Liver (tissue), 9 donors: ENCODE data around the gene LRRC53. TPM values are rescaled to one million over a fixed set of nuclear protein-coding genes. Genes with fewer than 3 reads are reported as not detected.

Experiments
- DNase-seq: peaks from one replicate; pipeline ENCODE4 v3.0.0-alpha.2; 2017; ENCODE audit warnings: low spot score
- H3K27ac ChIP-seq, 2 donors: one replicate each; pipeline ENCODE4 v1.7.0; 2013; ENCODE audit warnings: inconsistent platforms in 2 of 2, low read length in 2 of 2, control low read depth in 1 of 2, low read depth in 1 of 2, mild to moderate bottlenecking in 1 of 2
- H3K27me3 ChIP-seq, 4 donors: one replicate each; pipeline versions ENCODE4 v1.6.1 to v1.7.0; 2013; ENCODE audit warnings: low read length in 3 of 4, inconsistent platforms in 1 of 4, mild to moderate bottlenecking in 1 of 4, moderate library complexity in 1 of 4; ENCODE audit not compliant: control insufficient read depth in 4 of 4, insufficient read depth in 4 of 4
- H3K36me3 ChIP-seq, 4 donors: one replicate each; pipeline versions ENCODE4 v1.6.1 to v1.7.0; 2013; ENCODE audit warnings: low read length in 3 of 4, mild to moderate bottlenecking in 3 of 4, low read depth in 1 of 4, moderate library complexity in 1 of 4; ENCODE audit not compliant: control insufficient read depth in 4 of 4, insufficient read depth in 3 of 4
- H3K4me1 ChIP-seq, 4 donors: one replicate each; pipeline versions ENCODE4 v1.6.1 to v1.7.0; 2013; ENCODE audit warnings: low read length in 3 of 4, mild to moderate bottlenecking in 3 of 4, moderate library complexity in 1 of 4; ENCODE audit not compliant: control insufficient read depth in 4 of 4, insufficient read depth in 4 of 4
- H3K4me3 ChIP-seq, 3 donors: one replicate each; pipeline versions ENCODE4 v1.6.1 to v1.7.0; 2013; ENCODE audit warnings: low read length in 3 of 3, control low read depth in 1 of 3, low read depth in 1 of 3, mild to moderate bottlenecking in 1 of 3
- H3K9ac ChIP-seq, 2 donors: one replicate each; pipeline ENCODE4 v1.7.0; 2013; ENCODE audit warnings: low read length in 2 of 2, mild to moderate bottlenecking in 2 of 2, moderate library complexity in 2 of 2, control low read depth in 1 of 2, low read depth in 1 of 2
- H3K9me3 ChIP-seq, 4 donors: one replicate each; pipeline versions ENCODE4 v1.6.1 to v1.7.0; 2013; ENCODE audit warnings: low read length in 3 of 4; ENCODE audit not compliant: control insufficient read depth in 4 of 4
- EGR1 ChIP-seq, 2 donors: IDR thresholded peaks; 2 replicates each; pipeline ENCODE4 v1.6.1; 2016 to 2018; ENCODE audit warnings: antibody characterized with exemption in 2 of 2, low read depth in 2 of 2
- FOXA1 ChIP-seq: IDR thresholded peaks from 2 replicates; pipeline ENCODE4 v1.6.1; 2016; ENCODE audit warnings: antibody characterized with exemption
- FOXA2 ChIP-seq: IDR thresholded peaks from 2 replicates; pipeline ENCODE4 v1.6.1; 2016; ENCODE audit warnings: antibody characterized with exemption
- GABPA ChIP-seq, 2 donors: IDR thresholded peaks in 1 of 2; conservative IDR thresholded peaks in 1 of 2; 2 replicates each; pipeline ENCODE4 v1.6.1; 2016; ENCODE audit warnings: antibody characterized with exemption in 2 of 2, mild to moderate bottlenecking in 1 of 2, moderate library complexity in 1 of 2
- HNF4A ChIP-seq, 2 donors: conservative IDR thresholded peaks; 2 replicates each; pipeline ENCODE4 v1.6.1; 2016; ENCODE audit warnings: antibody characterized with exemption in 2 of 2, mild to moderate bottlenecking in 2 of 2
- HNF4G ChIP-seq: IDR thresholded peaks from 2 replicates; pipeline ENCODE4 v1.6.1; 2016; ENCODE audit warnings: antibody characterized with exemption
- JUND ChIP-seq, 2 donors: IDR thresholded peaks; 2 replicates each; pipeline ENCODE4 v1.6.1; 2016; ENCODE audit warnings: antibody characterized with exemption in 2 of 2
- NR2F2 ChIP-seq: IDR thresholded peaks from 2 replicates; pipeline ENCODE4 v1.6.1; 2016; ENCODE audit warnings: antibody characterized with exemption
- RAD21 ChIP-seq, 2 donors: IDR thresholded peaks; 2 replicates each; pipeline ENCODE4 v1.6.1; 2016; ENCODE audit warnings: antibody characterized with exemption in 2 of 2, mild to moderate bottlenecking in 2 of 2
- RXRA ChIP-seq, 2 donors: IDR thresholded peaks; 2 replicates each; pipeline ENCODE4 v1.6.1; 2017 to 2018; ENCODE audit warnings: antibody characterized with exemption in 2 of 2, mild to moderate bottlenecking in 1 of 2
- SP1 ChIP-seq: IDR thresholded peaks from 2 replicates; pipeline ENCODE4 v1.6.1; 2018; ENCODE audit warnings: antibody characterized with exemption, mild to moderate bottlenecking
- TAF1 ChIP-seq: conservative IDR thresholded peaks from 2 replicates; pipeline ENCODE4 v1.6.1; 2016; ENCODE audit warnings: antibody characterized with exemption, mild to moderate bottlenecking
- YY1 ChIP-seq: IDR thresholded peaks from 2 replicates; pipeline ENCODE4 v1.6.1; 2016; ENCODE audit warnings: antibody characterized with exemption, mild to moderate bottlenecking
- WGBS: extraction: QIAGEN DNeasy Blood & Tissue Kit; methylation state at CpG from one replicate; pipeline ENCODE4 v1.1.7; 2013; 5-methylcytosine and 5-hydroxymethylcytosine counted together
- polyA plus RNA-seq, 2 donors: library from polyadenylated mRNA; stranded (reverse) in 1 of 2; unstranded in 1 of 2; fragments of 200-250 nt in 1 of 2; fragments of >200 nt in 1 of 2; fragmentation: Nextera tagmentation in 1 of 2; extraction: Ambion mirVana in 1 of 2; gene quantifications; one replicate each; pipeline versions ENCODE4 v1.2.1 to v1.2.3, GENCODE V29; 2013 to 2015
- total RNA-seq, 2 donors: library from RNA; depleted of rRNA; stranded (reverse); fragments of >200 nt; gene quantifications; one replicate each; pipeline ENCODE4 v1.2.3, GENCODE V29; 2014
- TF ChIP-seq, protein P1 (sequence below): fragments of 150-350 bp; IDR thresholded peaks from 2 replicates; pipeline ENCODE4 v1.5.1; 2017; ENCODE audit warnings: improper control_type of control experiment, low read depth, low read length; ENCODE audit not compliant: missing input control
- TF ChIP-seq, protein P2 (sequence below): IDR thresholded peaks from 2 replicates; pipeline ENCODE4 v1.6.1; 2016; ENCODE audit warnings: antibody characterized with exemption
- TF ChIP-seq, protein P3 (sequence below): IDR thresholded peaks from 2 replicates; pipeline ENCODE4 v1.6.1; 2016; ENCODE audit warnings: antibody characterized with exemption
- TF ChIP-seq, protein P4 (sequence below): IDR thresholded peaks from 2 replicates; pipeline ENCODE4 v1.6.1; 2016; ENCODE audit warnings: antibody characterized with exemption
- TF ChIP-seq, protein P5 (sequence below): IDR thresholded peaks from 2 replicates; pipeline ENCODE4 v1.6.1; 2016; ENCODE audit warnings: antibody characterized with exemption, mild to moderate bottlenecking
- donor health status: healthy.
- donor health status: healthy.
- donor health status: healthy.
- donor health status: healthy.
- donor health status: healthy.

The LRRC53 gene, protein sequence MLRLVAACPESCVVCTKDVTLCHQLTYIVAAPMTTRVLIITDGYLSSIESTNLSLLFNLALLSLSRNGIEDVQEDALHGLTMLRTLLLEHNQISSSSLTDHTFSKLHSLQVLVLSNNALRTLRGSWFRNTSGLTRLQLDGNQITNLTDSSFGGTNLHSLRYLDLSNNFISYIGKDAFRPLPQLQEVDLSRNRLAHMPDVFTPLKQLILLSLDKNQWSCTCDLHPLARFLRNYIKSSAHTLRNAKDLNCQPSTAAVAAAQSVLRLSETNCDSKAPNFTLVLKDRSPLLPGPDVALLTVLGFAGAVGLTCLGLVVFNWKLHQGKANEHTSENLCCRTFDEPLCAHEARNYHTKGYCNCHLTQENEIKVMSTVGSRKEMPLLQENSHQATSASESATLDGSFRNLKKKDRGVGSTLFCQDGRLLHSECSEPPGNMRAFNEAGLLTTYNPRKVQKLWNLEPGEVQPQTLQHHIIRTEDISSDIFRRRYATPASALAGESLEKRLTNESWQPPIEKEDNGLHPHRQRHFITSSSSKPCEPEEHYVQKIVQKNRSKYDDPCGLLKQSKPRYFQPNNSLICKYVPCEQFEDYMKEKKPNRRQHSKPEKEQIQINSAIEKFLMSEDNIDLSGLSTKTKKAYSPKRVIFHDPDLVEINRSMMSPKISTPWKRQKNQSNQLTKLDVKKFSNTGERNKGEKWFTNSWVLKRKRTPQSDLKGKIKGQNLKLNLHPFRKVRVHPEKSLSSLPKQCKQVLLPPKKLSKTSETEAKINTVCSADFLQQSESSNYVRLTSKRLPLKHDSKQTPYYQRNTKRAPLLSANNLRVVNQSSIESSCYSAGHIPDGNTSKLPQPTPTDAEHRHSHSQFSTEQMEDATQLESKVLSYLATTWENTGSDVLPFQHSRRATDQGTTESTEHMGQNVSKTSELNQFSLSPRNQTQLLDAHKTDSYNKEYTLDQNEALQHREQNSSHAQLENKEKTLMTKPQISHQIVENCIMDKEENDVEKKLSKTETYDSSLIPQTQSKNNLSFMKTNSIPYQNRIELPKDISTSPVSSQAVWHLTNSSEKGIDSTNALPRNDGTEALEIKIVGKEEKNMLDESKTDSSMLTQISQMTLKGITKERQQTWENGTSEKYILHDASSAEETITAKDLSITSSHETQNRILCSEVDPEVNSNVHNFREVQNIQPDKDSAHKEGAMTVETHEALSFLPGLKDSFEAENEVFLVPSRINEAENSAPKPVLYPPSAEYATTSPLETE
- total RNA-seq = not detected
- not detected for polyA plus RNA-seq

DNA sequence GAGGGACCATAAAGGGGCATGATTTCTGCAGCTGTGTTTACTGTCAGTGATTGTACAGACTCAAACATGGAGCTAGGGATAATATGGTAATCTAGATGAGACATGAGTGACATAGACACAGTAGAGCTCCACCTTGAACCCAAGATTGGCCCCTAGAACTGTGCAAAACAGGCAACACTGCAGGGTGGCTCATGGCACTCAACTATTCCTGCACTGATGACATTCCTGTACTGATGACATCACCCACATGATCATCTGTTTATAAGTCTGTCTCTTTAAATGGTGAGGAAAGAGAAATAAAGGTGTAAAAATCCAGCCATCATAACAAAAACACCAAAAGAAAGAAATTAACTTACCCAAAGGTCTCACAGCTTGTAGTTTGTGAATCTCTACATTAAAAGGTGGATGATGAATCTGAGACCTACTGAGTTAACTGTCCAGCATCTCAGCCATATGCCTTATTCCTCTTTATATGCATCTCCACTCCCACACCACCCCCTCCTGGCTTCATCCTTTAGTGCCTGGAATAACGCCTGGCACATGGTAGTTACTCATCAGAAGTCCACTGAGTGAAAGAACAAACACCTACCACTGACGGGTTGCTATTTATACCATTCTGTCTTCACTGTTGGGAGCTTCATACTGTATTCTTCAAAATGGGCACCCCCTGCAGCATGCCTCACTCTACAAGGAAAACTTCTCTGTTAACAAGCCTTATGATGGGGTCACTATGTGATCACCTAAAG is at the start of gene LRRC53:
Gene LRRC53 (minus strand): TSS at position 442 of the 746 bp plus-strand sequence. CDS start 29,262 bp downstream, outside the sequence.
- Histone ChIP-seq H3K27me3 (peaks cover 0 to 8% (median 0%) of the 10 kb centered on the region in 4 donors), H3K9me3 (no peaks in the 10 kb centered on the region), H3K36me3 (no peaks in the 10 kb centered on the region), H3K4me3 (no peak within 1 kb of the TSS), H3K9ac (no peak within 1 kb of the TSS), H3K27ac (no peak within 1 kb of the TSS), H3K4me1 (no peaks in the 10 kb centered on the region)
- 53% methylated on average over 2 of the region's 2 CpGs for whole genome bisulfite sequencing
- no peak for DNase-seq
- TF ChIP-seq EGR1 (IDR thresholded peaks at IDR 0.05; ENCODE audit: low read depth in 2 of 2) (no peak), FOXA1 (no peak)

DNA sequence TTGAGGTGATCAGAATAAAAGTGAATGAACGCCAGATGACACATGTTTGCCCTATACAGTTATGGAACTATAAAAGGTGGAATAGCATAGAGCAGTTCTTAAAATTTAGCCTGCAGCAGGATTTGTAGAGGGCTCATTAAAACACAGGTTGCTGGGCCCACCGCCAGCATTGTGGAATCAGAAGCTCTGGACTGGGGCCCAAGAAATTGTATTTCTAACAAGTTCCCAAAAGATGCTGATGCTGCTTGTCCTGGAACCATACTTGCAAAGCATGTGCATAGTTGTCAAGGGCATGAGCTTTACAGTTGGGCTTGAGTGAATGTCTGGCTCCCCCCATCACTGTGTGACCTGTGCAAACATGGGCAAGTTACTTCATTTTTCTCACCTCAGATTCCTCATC is 37.5 kb upstream of the LRRC53 start:
- no peak overlapping the region for H3K27ac ChIP-seq
- no peaks in the 10 kb centered on the region for H3K4me1 ChIP-seq
- H3K9ac ChIP-seq = no peak overlapping the region
- H3K36me3 ChIP-seq = no peaks in the 10 kb centered on the region
- TF ChIP-seq NR2F2 (no peak), RXRA (IDR thresholded peaks at IDR 0.05) (no peak), HNF4A (conservative IDR thresholded peaks at IDR 0.05) (no peak), RAD21 (IDR thresholded peaks at IDR 0.05) (no peak), TAF1 (no peak), YY1 (no peak), GABPA (IDR thresholded peaks at IDR 0.05 in 1 of 2, conservative IDR thresholded peaks at IDR 0.05 in 1 of 2) (no peak), SP1 (no peak), FOXA1 (no peak), JUND (IDR thresholded peaks at IDR 0.05) (no peak), EGR1 (IDR thresholded peaks at IDR 0.05; ENCODE audit: low read depth in 2 of 2) (no peak), FOXA2 (no peak), HNF4G (no peak)
- TF ChIP-seq, protein P1, sequence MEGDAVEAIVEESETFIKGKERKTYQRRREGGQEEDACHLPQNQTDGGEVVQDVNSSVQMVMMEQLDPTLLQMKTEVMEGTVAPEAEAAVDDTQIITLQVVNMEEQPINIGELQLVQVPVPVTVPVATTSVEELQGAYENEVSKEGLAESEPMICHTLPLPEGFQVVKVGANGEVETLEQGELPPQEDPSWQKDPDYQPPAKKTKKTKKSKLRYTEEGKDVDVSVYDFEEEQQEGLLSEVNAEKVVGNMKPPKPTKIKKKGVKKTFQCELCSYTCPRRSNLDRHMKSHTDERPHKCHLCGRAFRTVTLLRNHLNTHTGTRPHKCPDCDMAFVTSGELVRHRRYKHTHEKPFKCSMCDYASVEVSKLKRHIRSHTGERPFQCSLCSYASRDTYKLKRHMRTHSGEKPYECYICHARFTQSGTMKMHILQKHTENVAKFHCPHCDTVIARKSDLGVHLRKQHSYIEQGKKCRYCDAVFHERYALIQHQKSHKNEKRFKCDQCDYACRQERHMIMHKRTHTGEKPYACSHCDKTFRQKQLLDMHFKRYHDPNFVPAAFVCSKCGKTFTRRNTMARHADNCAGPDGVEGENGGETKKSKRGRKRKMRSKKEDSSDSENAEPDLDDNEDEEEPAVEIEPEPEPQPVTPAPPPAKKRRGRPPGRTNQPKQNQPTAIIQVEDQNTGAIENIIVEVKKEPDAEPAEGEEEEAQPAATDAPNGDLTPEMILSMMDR = no peak
- TF ChIP-seq, protein P2, sequence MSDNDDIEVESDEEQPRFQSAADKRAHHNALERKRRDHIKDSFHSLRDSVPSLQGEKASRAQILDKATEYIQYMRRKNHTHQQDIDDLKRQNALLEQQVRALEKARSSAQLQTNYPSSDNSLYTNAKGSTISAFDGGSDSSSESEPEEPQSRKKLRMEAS = no peak
- TF ChIP-seq, protein P3, sequence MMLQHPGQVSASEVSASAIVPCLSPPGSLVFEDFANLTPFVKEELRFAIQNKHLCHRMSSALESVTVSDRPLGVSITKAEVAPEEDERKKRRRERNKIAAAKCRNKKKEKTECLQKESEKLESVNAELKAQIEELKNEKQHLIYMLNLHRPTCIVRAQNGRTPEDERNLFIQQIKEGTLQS = no peak
- TF ChIP-seq, protein P4, sequence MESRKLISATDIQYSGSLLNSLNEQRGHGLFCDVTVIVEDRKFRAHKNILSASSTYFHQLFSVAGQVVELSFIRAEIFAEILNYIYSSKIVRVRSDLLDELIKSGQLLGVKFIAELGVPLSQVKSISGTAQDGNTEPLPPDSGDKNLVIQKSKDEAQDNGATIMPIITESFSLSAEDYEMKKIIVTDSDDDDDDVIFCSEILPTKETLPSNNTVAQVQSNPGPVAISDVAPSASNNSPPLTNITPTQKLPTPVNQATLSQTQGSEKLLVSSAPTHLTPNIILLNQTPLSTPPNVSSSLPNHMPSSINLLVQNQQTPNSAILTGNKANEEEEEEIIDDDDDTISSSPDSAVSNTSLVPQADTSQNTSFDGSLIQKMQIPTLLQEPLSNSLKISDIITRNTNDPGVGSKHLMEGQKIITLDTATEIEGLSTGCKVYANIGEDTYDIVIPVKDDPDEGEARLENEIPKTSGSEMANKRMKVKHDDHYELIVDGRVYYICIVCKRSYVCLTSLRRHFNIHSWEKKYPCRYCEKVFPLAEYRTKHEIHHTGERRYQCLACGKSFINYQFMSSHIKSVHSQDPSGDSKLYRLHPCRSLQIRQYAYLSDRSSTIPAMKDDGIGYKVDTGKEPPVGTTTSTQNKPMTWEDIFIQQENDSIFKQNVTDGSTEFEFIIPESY = no peak
- TF ChIP-seq, protein P5, sequence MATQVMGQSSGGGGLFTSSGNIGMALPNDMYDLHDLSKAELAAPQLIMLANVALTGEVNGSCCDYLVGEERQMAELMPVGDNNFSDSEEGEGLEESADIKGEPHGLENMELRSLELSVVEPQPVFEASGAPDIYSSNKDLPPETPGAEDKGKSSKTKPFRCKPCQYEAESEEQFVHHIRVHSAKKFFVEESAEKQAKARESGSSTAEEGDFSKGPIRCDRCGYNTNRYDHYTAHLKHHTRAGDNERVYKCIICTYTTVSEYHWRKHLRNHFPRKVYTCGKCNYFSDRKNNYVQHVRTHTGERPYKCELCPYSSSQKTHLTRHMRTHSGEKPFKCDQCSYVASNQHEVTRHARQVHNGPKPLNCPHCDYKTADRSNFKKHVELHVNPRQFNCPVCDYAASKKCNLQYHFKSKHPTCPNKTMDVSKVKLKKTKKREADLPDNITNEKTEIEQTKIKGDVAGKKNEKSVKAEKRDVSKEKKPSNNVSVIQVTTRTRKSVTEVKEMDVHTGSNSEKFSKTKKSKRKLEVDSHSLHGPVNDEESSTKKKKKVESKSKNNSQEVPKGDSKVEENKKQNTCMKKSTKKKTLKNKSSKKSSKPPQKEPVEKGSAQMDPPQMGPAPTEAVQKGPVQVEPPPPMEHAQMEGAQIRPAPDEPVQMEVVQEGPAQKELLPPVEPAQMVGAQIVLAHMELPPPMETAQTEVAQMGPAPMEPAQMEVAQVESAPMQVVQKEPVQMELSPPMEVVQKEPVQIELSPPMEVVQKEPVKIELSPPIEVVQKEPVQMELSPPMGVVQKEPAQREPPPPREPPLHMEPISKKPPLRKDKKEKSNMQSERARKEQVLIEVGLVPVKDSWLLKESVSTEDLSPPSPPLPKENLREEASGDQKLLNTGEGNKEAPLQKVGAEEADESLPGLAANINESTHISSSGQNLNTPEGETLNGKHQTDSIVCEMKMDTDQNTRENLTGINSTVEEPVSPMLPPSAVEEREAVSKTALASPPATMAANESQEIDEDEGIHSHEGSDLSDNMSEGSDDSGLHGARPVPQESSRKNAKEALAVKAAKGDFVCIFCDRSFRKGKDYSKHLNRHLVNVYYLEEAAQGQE = no peak
- no peaks in the 10 kb centered on the region for H3K9me3 ChIP-seq
- H3K4me3 ChIP-seq = no peak overlapping the region
- no peaks in the 10 kb centered on the region for H3K27me3 ChIP-seq
- 91% methylated on average over 2 of the region's 2 CpGs for WGBS
- DNase-seq = no peak
